GM20000 (cell line): Measurements from ENCODE around the gene RFPL3.

Experiments used
- DNase-seq: peaks from one replicate; pipeline ENCODE4 v3.0.0; 2012; ENCODE audit warnings: low spot score
- CTCF ChIP-seq: IDR thresholded peaks from 2 replicates; pipeline ENCODE4 v1.5.1; 2012; ENCODE audit warnings: mild to moderate bottlenecking, control low read depth; ENCODE audit errors: extremely low read depth, missing control alignments

RFPL3 gene

GRCh38 chr22:32325811-32326237 lies 31.8 kb upstream of the RFPL3 start:
- no peak for DNase-seq
- no peak for TF ChIP-seq CTCF

GRCh38 chr22:32326647-32327046 lies 31.0 kb upstream of the RFPL3 start:
- DNase-seq = no peak

GRCh38 chr22:32327066-32327465 lies 30.6 kb upstream of the RFPL3 start:
- no peak for TF ChIP-seq CTCF

More at GRCh38 chr22:32326647-32327046, 31.0 kb upstream of the RFPL3 start:
- no peak for TF ChIP-seq CTCF

GRCh38 chr22:32327596-32328171 lies 30.0 kb upstream of the RFPL3 start:
- TF ChIP-seq CTCF = no peak
- DNase-seq = no peak

More at GRCh38 chr22:32327066-32327465, 30.6 kb upstream of the RFPL3 start:
- DNase-seq = no peak

- no peak for DNase-seq
Measured at GRCh38 chr22:32328306-32329201, 29.1 kb upstream of the RFPL3 start.

GRCh38 chr22:32329202-32329645 lies 28.4 kb upstream of the RFPL3 start:
- TF ChIP-seq CTCF = no peak
- no peak for DNase-seq

More at GRCh38 chr22:32328306-32329201, 29.1 kb upstream of the RFPL3 start:
- no peak for TF ChIP-seq CTCF
